ENCODE data around the gene ZFAND3.

- TF ChIP-seq CTCF (IDR thresholded peaks at IDR 0.05) (no peak), ZFX (IDR thresholded peaks at IDR 0.05; ENCODE audit: borderline replicate concordance) (no peak)
Measured at GRCh38 chr6:37988127-37988526, 168.6 kb downstream of the ZFAND3 start.
